Measurements from ENCODE around the gene SLC2A10.

Gene SLC2A10

DNA sequence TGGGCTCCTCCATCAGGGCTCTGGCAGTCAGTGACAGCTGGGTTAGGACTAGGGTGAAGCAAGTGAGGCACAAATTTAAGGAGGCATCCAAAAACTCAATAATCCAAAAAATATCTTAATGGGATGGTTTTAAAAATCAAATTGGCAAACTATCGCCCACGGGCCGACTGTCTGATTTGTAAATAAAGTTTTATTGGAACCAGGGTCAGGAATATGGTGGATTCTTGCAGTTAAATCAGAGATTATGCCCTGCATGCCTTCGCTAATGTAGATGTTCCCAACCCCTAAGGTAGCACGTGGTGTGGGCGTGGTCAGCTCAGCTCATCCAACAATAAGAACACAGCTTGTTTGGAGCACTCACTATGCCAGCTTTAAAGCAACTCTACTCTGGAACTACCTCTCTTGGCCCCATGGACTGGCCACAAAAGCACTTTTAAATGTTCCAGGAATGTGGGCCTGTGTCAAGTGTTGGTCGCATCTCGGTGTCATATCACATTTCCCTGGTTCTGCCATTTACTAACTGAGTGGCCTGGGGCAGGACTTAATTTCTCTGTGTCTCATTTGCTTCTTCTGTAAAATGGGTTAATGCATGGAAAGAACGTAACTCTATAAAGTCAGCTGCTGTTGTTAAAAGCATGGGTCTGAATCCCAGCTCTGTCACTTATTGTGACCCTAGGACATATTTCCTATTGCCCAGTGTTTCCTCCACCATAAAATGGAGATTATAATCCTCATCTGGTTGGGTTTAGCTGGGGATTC is 27.2 kb upstream of the SLC2A10 start:
- no peak for DNase-seq

DNA sequence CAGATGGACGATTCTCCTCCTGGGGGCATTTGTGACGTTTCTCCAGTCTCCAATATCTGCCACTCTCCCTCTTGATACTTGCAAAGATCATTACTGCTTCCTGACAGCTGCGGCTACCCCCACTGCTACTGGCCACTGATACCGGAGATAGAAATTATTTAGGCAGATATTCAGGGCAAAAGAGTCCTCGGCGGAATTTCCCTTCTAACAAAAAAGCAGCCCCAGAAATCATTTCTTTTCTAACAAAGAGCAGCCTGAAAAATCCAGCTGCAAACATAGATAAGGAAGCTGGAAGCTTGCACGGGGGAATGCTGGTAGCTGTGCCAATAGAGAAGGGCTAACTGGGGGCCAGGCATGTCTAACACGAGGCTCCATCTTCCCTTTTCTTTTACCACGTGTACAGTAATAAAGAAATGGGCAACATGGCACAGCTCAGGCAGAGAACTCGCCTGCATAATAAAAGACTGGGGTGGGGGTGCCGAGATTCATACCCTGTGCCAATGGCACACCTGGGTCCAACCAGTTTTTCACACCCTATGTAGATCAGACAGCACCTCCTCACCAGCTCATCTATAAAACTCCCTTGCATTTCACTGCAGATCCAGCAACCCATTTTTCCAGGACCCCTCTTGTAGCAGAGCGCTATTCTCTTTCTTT is 26.3 kb upstream of the SLC2A10 start:
- DNase-seq, result no peak

DNA sequence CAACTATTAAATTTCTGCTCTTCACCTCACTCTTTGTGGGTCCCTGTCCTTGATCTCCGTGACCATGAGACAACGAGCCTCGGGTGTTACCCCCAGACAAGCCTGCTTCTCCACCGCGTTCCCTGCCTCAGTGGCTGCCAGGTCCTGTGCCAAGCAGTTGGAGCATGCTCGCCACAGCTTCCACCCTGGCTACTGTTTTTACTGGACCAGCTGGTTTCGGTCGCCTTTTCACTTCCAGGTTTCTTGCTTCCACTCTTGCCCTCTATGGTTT is 25.8 kb upstream of the SLC2A10 start:
- no peak for DNase-seq

DNA sequence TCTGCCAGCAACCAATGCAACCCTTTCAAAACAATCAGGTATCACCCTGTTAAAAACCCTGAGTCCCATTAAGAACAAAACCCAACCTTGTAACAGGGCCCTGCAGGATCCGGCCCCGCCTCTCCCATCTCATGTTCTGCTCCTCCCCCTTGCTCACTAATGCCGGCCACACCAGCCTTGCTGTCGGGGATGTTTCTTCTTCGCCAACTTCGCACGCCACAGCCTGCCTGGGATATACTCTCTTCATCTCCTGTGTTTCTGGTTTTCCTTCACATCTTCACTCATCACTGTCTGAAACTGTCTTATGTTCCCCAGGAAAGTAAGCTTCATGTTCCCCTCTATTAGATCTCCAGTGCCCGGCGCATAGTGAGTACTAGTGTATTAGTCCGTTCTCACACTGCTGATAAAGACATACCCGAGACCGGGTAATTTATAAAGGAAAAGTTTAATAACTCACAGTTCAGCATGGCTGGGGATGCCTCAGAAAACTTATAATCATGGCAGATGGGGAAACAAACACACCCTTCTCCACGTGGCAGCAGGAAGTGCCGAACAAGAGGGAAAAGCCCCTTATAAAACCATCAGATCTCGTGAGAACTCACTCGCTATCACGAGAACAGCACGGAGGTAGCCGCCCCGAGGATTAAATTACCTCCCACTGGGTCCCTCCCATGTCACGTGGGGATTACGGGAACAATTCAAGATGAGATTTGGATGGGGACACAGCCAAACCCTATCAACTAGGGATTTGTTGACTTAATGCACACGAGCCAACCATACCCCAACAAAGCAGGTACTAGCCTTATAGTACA is 25.3 kb upstream of the SLC2A10 start:
- DNase-seq, result no peak

- DNase-seq, result no peak
Observed at GRCh38 chr20:46688151-46689081, 21.0 kb upstream of the SLC2A10 start.

DNA sequence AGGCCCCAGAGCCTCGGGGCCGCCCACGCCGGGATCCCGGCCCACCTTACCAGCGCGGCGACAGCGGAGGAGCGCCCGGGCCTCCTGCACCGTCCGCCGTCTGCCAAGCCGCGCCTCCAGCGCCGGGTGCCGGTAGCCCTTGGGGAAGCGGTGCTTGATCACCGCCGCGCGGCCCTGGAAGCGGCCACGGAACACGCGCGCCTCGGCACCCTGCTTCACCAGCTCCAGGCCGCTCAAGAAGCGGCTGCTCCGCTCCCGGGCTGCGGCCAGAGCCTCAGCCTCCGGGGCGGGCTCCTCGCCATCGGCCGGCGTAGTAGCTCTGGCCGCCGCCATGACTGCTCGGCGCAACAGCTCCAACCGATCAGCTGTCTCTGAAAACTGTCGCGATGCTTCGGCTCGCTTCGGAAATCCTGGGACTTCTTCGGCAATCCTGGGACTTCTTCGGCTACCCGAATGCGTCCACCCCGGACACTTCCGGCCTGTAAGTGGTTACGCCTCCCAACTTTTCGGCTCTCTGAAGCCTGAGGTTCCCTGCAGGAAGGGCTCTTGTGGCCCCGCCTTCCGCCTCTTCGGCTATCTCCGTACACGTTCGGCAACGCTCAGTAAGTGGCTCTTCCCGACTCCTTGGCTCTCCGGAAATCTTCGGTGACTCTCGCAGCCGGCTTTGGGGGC is 20.2 kb upstream of the SLC2A10 start, which contains the start of gene TP53RK:
Gene TP53RK, minus strand, starts transcription at position 363 of the 672 bp plus-strand sequence. Its CDS starts 30 bp downstream, at position 333.
- peak; percentile 38 for DNase-seq

GRCh38 chr20:46689754-46690085 is 19.7 kb upstream of the SLC2A10 start:
- no peak for DNase-seq

- DNase-seq, result no peak
Observed at GRCh38 chr20:46690219-46691106, 19.0 kb upstream of the SLC2A10 start.

GRCh38 chr20:46691196-46691595 is 18.3 kb upstream of the SLC2A10 start:
- DNase-seq, result no peak

GRCh38 chr20:46694484-46694883 is 15.0 kb upstream of the SLC2A10 start:
- peak; percentile 20 for DNase-seq

- DNase-seq, result peak; percentile 39
Observed at GRCh38 chr20:46695892-46696291, 13.6 kb upstream of the SLC2A10 start.

- no peak for DNase-seq
Observed at GRCh38 chr20:46696791-46697279, 12.6 kb upstream of the SLC2A10 start.

GRCh38 chr20:46698788-46699187 is 10.7 kb upstream of the SLC2A10 start:
- DNase-seq, result no peak

DNA sequence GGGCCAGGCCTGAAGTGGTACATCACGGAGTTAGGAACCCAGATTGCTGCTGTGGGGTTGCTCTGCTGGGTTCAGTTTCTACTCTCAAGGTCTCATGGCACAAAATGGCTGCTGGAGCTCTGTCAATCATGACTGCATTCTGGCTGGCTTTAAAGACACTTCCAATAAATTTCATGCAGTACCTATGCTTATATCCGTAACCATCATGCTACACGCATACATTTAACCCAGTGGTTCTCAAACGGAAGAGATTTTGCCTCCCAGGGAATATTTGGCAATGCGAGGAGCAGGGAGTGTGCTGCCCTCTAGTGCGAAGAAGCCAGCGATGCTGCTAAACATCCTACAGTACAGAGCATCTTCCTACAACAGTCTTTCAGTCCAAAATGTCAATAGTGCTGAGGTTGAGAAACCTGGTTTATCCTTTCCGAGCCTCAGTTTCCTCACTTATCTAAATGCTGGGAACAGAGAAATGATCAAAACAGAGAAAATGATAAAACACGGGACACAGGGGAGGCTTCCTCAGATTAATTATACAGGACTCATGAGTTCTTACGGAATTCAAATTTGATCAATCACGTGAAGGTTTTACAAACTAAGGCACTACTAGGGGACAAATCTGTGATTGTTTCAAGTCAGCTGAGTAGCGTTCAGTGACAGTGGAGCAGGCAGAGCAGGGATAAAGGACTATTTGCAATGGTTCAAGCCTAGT is 9.6 kb upstream of the SLC2A10 start:
- DNase-seq, result no peak

- DNase-seq, result no peak
Observed at GRCh38 chr20:46700481-46700880, 9.0 kb upstream of the SLC2A10 start.

- DNase-seq, result no peak
Observed at GRCh38 chr20:46701057-46701456, 8.4 kb upstream of the SLC2A10 start.

GRCh38 chr20:46701556-46701955 is 7.9 kb upstream of the SLC2A10 start:
- no peak for DNase-seq

DNA sequence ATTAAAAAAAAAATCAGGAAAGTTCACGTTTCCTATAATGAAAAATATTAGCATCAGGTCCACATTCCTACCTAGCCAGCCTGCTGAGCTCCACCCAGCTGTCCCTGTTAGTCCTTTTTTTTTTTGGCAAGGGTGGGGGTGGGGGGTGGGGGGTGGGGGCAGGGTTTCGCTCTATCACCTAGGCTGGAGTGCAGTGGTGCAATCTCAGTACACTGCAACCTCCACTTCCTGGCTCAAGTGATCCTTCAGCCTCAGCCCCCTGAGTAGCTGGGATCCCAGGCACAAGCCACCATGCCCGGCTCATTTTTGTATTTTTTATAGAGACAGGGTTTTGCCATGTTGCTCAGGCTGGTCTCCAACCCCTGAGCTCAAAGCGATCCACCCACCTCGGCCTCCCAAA is 7.5 kb upstream of the SLC2A10 start:
- DNase-seq, result no peak

DNA sequence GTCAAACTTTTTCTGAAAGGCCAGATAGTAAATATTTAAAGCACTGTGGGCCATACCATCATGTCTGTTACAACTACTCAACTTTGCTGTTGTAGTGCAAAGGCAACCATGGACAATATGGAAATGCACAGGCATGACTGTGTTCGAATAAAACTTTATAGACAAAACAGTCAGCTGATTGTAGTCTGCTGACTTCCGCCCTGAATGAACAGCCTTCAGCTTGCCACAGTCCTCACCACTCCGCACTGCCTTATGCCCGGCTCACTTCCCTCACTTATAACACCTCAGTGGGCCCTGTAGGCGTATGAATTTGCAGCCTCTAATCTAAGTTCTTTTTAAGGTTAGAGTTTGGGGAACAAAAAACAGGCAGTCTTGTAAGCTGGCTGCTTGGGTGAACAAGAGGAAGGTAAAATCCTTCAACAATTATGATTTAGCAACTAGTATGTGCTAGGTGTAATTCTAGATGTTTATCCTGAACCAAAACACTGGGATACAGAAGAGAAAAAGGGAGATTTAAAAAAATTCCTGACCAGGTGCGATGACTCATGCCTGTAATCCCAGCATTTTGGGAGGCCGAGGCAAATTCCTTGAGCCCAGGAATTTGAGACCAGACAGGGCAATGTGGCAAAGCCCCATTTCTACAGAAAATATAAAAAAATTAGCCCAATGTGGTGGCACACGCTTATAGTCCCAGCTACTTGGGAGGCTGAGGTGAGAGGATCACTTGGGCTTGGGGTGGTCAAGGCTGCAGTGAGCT is 6.8 kb upstream of the SLC2A10 start:
- DNase-seq, result no peak

- no peak for DNase-seq
Observed at GRCh38 chr20:46703435-46703834, 6.0 kb upstream of the SLC2A10 start.

Data from NCI-H2107 (cell line).